Frontal cortex (tissue), 4 donors: ENCODE data around the gene STK32C. TPM values are rescaled to one million over a fixed set of nuclear protein-coding genes. Genes with fewer than 3 reads are reported as not detected.

ENCODE experiments used
- DNase-seq, 2 donors: peaks; one replicate each; pipeline ENCODE4 v3.0.0; 2012; ENCODE audit warnings: low spot score in 2 of 2
- FAIRE-seq: peaks from 2 replicates; lab custom pipeline; 2012; peaks lifted over from hg19 to GRCh38; lab: Jason Lieb, UNC
- total RNA-seq: library from RNA; depleted of rRNA; stranded (reverse); fragments of >200 nt; gene quantifications from one replicate; pipeline ENCODE4 v1.2.3, GENCODE V29; 2014
- donor health status: control.
- donor health status: control.
- donor health status: control.

Gene STK32C
- total RNA-seq, 1 donor from 2014 or later, result 25.3 TPM

DNA sequence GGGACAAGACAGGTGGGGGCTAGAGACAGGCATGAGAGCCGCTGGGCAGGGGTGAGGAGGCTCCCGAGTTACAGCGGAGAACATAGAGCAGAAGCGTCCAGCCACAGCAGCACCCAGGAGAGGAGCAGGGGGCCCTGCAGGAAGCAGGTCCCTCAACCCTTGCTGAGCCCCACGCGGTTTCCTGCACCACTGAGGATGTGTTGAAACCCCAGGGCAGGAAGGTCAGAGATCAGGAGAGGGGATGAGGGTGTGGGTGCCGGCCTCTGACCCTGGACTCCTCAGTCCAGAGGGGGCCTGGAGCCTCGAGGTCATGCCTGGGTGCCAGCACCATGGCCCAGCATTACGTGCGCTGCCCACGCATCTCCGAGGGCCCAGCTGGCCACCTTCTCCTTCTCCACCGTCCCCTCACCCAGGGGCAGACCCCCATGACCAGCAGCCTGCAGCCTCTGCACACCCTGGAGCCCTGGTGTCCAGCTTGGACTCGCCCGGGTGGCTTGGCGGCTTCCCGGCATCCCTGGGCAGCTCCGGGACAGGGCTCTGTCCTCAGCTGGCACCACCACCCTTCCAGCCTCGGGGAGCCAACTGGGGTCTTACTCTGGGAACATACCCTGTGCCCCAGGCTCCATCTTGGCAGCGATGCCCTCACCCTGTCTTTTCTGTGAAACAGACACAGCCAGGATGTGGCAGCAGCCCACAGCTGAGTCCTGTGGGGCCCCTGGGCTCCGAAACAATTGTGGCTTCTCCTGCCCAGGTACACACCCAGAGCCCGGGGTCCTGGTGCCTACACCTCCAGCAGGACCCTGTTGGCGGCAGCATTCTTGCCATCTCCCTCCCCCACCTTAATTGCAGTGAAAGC is 52.0 kb downstream of the STK32C start:
- FAIRE-seq, result no peak
- DNase-seq, result no peak

- no peak for FAIRE-seq
- DNase-seq, result no peak
These were observed 52.9 kb downstream of the STK32C start for GRCh38 chr10:132254841-132255240.

DNA sequence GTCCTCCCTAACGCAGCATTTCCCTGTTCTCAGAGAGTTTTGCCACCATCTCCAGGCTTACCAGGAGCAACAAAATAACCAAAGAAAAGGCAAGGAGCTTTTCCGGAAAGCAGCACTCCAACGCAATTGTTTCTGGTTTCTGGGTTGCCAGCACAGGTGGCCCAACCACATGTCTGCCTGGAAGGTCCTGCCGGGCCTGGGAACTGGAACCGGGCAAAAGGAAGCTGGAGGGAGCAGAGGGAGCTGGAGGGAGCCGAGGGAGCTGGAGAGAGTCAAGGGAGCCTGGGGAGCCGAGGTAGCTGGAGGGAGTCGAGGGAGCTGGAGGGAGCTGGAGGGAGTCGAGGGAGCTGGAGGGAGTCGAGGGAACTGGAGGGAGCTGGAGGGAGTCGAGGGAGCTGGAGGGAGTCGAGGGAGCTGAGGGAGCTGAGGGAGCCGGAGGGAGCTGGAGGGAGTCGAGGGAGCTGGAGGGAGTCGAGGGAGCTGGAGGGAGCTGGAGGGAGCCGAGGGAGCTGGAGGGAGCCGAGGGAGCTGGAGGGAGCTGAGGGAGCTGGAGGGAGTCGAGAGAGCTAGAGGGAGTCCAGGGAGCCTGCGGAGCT is 54.6 kb downstream of the STK32C start:
- DNase-seq (no peak), FAIRE-seq (no peak)

DNA sequence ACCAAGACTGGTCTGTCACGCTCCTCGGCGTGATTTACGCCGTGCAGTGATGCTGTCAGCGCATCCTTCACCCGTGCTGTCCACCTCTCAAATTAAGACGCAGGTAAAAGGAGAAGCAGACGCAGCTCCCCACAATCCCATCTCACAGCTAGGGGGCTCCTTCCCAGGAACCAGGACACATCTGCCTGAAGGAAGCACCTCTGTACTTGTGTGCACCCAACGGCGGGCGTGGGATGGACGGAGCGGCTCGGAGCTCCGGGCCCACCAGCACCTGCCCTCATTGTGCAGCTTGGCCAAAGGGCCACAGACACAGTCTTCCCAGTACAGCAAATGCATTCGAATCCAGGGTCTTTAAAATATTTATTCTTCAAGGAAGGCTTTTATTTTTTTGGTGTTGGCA is 55.3 kb downstream of the STK32C start:
- FAIRE-seq (no peak), DNase-seq (no peak)

GRCh38 chr10:132251928-132252327 is 55.8 kb downstream of the STK32C start:
- no peak for FAIRE-seq
- DNase-seq, result no peak

DNA sequence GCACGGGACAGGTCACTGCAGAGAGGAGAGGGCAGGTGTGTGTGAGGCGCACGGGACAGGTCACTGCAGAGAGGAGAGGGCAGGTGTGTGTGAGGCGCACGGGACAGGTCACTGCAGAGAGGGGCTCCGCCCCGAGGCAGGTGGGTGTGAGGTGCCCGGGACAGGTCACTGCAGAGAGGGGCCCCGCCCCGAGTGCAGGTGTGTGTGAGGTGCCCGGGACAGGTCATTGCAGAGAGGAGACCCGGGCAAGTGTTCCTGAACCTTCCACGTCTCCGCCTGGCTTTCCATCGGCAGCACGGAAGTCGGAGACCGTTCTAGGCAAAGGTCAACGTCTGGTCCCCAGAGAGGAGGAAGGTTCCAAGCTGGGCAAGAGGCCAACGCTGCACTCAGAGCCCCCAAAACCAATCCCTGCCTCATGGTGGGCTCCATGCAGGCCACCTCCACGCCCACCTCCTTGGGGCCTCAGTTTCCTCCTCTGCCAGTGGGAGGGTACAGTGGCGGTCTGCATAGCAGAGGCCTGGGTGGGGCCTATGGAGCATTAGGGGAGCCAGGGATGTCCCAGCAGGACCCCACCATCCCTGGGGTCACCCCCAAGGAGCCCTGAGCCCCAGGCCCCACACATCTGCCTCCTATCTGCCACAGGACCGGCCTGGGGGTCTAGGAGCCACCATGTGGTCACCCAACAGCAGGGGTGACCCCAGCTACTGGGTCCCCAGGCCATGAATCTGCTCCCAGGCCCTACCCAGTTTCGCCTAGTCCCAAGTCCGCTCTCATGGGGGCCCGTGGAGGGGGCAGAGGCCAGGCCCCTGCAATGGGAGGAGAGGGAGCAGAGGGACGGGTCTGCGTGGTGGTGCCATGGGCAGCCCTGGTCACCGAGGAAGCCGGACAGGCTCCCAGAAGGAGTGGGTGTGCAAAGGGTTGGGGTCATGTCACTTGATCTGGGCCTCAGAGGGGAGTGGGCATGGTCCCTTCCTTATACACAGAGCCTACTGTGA is 57.0 kb downstream of the STK32C start:
- no peak for DNase-seq
- FAIRE-seq, result no peak

DNA sequence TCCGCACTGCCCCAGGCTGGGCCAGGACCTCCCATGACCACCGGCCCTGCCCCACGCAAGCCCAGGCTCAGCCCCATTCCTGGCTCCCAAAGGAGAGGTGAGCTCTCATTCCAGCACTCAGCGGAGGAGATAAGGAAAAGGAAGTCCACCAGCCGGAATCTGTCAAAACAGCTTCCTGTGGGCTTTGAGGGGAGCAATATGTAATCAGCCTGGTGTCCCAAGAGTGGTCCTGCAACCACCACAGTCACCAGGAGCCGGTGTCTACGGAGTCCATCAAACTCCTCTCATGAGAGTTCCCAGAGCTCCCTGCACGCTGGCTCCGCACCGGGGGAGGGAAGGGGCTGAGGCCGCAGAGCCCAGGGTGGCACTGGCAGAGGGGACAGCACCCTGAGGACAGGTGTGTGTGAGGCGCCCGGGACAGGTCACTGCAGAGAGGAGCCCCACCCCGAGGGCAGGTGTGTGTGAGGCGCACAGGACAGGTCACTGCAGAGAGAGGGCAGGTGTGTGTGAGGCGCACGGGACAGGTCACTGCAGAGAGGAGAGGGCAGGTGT is 57.9 kb downstream of the STK32C start:
- DNase-seq (no peak), FAIRE-seq (no peak)

GRCh38 chr10:132249226-132249724 is 58.5 kb downstream of the STK32C start:
- FAIRE-seq (no peak), DNase-seq (no peak)

GRCh38 chr10:132248455-132249225 is 59.1 kb downstream of the STK32C start:
- peak in 1 of 2 donors; percentile 67 for DNase-seq
- FAIRE-seq, result no peak

DNA sequence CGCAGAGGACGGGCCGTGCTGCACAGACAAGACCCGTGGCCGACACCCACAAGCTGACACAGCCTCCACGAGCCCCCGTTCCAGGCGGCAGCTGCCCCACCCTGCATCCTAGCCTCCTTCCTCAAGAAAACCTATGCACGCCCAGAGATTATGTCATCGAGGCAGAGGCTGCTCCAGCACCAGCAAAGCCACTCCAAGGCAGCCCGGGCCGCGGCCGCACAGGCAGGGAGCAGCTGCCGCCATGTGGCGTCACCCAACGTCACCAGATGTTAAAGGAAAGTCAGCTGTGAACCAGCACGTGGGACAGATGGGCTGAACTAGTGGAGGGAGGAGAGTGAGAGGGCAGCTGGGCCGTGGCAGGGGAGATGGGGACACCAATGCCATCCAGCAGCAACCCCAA is 59.8 kb downstream of the STK32C start:
- DNase-seq, result no peak
- FAIRE-seq, result no peak

DNA sequence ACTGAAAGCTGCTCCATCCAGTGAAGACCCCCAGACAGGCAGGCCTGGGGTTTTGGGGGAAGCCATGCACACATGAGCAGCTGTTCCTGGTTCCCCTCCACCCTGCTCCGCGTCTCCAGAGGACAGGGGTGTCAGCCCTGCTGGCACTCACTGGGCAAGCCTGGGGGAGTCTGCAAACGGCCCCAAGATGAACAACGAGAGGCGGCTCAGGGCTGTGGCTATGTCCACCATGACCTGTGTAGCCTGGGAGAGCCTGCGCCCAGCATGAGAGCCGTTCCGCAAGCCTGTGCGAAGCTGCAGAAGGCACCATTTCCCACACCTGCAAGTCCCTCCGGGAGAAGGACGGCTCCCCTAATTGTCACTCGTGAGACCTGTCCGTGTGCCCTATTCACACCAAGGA is 61.5 kb downstream of the STK32C start:
- DNase-seq, result no peak
- no peak for FAIRE-seq

GRCh38 chr10:132245056-132245455 is 62.7 kb downstream of the STK32C start:
- FAIRE-seq (no peak), DNase-seq (no peak)

GRCh38 chr10:132243626-132244025 is 64.1 kb downstream of the STK32C start:
- no peak for FAIRE-seq
- no peak for DNase-seq

DNA sequence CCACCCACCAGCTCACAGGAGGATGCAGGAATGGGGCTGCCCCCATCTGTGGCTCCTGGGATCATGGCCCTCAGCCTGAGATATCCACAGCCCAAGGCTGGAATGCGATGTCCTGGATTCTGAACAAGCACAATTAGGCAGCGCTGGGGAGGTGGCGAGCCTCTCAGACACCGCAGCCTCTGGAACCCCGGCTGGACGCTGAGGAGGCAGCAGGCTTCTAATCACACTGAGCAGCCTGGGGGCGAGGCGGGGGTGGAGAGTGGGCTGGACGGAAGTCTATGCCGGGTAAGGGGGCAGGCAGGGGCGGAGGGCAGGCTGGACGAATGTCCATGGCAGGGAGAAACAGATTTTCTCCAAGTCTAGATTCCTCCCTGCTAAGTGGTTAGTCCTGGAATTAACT is 64.6 kb downstream of the STK32C start:
- FAIRE-seq (no peak), DNase-seq (no peak)

DNA sequence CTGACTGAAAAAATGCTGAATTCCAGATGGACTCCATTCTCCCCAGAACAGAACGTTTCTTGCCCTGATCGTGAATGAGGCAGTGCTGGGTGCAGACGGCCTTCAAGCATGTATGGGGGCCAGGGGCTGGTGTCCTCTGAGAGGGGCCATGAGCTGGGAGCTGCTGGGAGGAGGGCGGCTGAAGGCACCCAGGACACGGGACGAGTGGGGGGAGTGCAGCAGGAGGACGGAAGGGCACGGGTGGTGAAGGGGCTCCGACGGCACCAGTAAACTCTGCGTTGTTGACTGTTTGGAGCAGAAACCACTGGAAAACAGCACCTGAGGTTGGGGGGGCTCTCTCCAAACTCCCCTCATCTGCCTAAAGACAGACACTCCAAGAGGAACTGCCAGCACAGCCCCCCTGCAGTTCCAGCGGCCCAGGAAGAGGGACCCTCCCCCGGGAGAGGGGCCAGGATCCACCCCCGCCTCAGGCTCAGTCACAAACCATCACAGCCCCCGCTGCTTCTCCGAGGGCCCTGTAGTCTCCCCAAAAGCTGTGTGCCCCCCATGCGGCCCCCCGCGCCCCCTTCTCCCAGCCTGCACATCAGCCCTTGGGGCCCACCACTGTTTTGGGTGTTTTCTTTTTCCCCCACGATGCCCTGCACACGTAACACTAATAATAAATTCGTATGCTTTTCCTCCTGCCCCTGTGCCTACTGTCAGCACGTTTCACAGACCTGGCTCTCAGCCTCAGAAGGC is 65.5 kb downstream of the STK32C start:
- FAIRE-seq, result no peak
- DNase-seq, result no peak

GRCh38 chr10:132241496-132241895 is 66.3 kb downstream of the STK32C start:
- DNase-seq, result no peak
- no peak for FAIRE-seq

- DNase-seq, result no peak
- no peak for FAIRE-seq
These were observed 66.7 kb downstream of the STK32C start for GRCh38 chr10:132241086-132241485.

DNA sequence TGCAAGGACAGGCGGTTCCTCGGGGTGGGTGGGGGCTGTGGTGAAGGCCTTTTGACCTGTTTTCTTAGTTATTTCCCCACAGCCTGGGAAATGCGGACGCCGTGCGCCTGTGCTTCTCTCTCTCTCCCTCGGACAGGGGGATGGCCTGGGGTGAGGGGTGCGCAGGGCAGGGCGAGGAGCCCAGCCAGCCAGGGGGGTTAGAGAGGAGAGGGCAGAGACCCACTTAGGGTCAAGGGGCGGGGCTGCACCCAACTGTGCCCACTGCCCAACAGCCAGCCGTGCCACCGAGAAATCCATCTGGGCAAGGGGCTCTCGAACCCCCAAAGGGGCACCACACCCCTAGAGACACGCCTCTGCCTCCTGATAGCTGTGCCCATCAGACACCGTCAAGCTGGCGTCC is 67.2 kb downstream of the STK32C start:
- no peak for FAIRE-seq

DNA sequence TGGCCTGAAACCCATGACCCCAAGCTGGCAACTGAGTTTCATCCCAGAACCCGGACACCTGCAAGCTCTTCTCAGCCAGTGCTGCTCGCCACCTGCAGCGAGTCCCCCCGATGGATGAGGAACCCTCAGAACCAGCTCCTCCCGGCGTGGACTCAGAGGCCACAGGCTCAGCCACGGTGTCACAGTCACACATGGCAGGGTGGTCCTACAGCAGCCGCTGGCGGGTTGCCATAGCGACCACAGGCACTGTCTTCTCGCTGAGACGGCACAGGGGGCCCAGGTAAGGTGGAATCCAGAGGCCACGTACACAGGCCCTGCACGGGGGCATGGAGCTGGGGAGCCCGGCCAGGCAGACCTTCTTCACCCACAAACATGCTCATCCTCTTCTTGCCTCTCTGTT is 67.6 kb downstream of the STK32C start:
- no peak for DNase-seq

More for the DNA sequence above, 67.2 kb downstream of the STK32C start:
- no peak for DNase-seq

More for the DNA sequence above, 67.6 kb downstream of the STK32C start:
- FAIRE-seq, result no peak
